HG02973 (cell line): ENCODE measurements around the gene IL1RN.

ENCODE experiments used
- ATAC-seq: cut with Tn5 transposase; IDR thresholded peaks from one replicate; pipeline ENCODE4 v1.9.1; 2021; ENCODE audit warnings: moderate library complexity; ENCODE audit not compliant: unreplicated experiment

Gene IL1RN

GRCh38 chr2:113156278-113157117, 29.1 kb downstream of the IL1RN start:
- ATAC-seq: no peak

DNA sequence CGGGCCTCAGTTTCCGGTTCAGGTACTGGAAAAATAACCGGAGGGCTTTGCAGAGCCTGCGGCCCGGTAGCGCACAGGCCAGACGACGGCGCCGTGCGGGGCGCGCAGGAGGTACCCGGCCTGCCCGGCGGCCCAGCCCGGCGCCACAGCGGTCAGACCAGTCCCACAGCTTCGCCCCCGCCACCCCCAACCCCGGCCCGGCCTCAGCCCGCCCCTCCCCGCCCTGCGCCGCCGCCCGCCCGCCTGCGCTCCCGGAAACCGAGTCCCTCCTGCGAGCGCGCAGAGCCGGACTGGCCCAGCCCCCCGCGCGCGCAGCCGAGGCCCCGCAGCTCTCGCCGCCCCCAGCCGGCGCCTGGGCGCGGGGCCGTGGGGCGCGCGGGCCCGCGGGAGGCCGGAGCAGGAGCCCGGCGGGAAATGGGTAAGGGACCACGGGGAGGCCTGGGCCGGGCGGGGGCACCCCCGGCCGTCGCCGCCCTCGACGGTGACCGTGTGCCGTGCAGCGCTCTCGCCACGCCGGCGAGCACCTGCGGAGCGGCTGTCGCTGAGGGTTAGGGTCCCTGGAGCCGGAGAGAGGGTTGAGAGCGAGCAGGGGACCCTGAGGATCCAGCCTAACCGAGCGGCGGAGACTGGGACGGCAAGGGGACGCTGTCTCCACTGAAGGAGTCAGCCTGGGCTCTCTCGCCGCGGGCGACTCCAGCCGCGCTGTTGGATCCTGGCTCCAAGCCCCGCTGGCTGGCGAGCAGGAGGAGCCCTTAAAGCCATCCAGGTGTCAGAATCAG, 29.9 kb downstream of the IL1RN start:
- ATAC-seq: no peak

- no peak for ATAC-seq
Measured at GRCh38 chr2:113157897-113158753, 30.7 kb downstream of the IL1RN start.

DNA sequence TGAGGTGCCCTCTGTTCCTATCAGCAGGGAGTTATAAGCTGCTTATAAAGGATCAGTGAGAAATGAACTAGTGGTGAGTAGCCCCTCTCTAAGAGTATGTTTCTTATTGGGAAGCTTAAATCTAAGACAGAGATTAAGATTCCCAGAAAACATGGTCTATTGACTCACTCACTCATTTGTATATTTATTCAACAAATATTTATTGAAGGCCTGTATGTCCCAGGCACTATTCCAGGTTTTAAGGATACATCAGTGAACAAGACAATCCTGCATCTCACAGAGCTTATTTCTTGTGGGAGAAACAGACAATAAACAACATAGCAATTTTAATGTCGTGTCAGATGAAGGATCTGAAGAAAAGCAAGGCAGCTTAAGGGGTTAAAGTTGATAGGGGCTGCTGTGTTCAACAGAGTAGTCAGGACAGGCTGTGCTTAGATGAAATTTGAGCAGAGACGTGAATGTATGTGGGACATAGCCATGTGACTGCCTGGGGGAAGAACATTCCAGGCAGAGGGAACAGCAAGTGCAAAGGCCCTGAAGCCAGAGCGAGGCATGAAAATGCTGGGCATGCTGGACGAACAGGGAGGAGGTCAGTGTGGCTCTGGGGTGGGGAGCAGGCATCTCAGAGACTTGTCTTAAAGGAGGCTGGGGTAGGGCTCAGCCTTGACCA, 31.6 kb downstream of the IL1RN start:
- ATAC-seq: no peak

GRCh38 chr2:113160248-113160647, 32.9 kb downstream of the IL1RN start:
- no peak for ATAC-seq

DNA sequence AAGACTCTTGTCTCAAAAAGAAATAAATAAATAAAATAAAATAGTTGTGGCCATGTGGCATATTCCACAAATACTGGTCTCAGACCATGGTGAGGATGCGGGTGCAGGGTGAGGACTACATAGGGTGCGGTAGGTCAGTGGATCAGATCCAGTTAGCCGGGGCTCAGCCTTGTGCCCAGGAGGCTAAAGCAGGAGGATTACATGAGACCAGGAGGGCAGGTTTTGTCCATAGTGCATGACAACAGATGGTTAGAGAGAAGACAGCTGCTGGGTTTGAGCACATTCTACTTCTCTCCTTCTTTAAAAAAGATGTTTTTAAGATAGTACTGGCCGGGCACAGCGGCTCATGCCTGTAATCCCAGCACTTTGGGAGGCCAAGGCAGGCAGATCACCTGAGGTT, 33.6 kb downstream of the IL1RN start:
- ATAC-seq: no peak

- no peak for ATAC-seq
Measured at GRCh38 chr2:113162173-113162572, 34.8 kb downstream of the IL1RN start.

- no peak for ATAC-seq
Measured at GRCh38 chr2:113162869-113163268, 35.5 kb downstream of the IL1RN start.

GRCh38 chr2:113164215-113164929, 37.0 kb downstream of the IL1RN start:
- ATAC-seq: no peak

DNA sequence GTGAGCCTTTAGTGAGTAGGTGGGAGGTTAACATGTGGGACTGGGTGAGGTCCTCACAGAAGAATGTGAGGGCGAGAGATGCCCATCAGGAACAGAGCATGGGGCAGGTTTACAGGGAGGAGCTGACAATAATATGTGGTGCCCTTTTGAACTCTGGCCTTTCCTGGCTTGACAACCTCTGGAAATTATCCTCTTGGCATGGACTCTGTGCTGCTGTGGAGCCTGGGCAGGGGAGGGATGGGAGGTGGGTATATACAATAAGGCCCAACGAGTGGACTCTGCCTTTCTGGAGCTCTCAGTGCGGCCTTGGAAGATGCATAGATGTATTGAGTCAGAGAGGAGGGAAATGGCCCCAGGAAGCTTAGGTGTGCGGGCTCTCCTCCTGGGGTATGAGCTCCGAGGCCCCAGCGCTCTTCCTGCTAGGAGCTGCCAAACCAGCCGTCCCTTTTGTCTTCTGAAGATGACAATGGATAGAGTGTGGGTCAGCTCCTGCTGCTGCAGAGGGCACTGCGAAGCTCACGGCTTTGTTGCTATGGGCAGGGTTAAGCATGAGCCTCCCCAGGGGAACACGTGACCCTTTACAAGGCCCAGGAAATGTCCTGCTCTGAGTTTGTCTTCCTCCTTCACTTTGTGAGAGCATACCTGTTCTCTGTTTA, 37.7 kb downstream of the IL1RN start:
- ATAC-seq: no peak

GRCh38 chr2:113166187-113166645, 38.8 kb downstream of the IL1RN start:
- ATAC-seq: no peak

GRCh38 chr2:113167115-113167932, 39.9 kb downstream of the IL1RN start:
- no peak for ATAC-seq

DNA sequence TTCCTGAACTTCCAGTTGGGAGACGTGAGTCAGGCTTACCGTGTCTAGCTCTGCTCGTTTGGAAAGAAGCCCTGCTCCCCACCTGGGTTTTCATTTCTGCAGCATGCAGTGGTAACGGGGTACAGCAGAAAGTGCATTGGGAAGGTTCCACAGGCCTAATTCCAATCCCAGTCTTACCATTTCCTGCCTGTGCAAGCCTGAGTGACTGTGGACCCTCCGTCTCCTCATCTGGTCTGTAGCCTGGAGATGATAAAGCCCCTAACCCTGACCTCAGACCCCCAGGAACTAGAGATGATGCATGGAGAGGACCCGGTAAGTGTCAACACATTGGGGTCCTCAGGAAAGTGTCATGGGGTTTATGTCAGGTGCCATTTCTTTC, 40.6 kb downstream of the IL1RN start:
- no peak for ATAC-seq

- ATAC-seq: no peak
Measured at GRCh38 chr2:113169002-113169530, 41.7 kb downstream of the IL1RN start.

- ATAC-seq: no peak
Measured at GRCh38 chr2:113169586-113169985, 42.2 kb downstream of the IL1RN start.

- no peak for ATAC-seq
Measured at GRCh38 chr2:113171334-113172075, 44.1 kb downstream of the IL1RN start.

- no peak for ATAC-seq
Measured at GRCh38 chr2:113172721-113173541, 45.5 kb downstream of the IL1RN start.
